HEK293 (cell line): ENCODE measurements around the gene TSHZ2.

Experiments used
- CTCF ChIA-PET: fragments of 350-600 bp; formaldehyde crosslinking; extraction: SDS; loops from one replicate; lab custom pipeline; 2021; ENCODE audit warnings: antibody characterized with exemption; lab: Yijun Ruan, JAX
- POLR2A ChIA-PET: fragments of 300-600 bp; formaldehyde crosslinking; extraction: SDS; loops from one replicate; lab custom pipeline; 2020; ENCODE audit warnings: antibody characterized with exemption, inconsistent platforms; lab: Yijun Ruan, JAX
- H3K27ac ChIP-seq: fragments of 200-500 bp; sonication (Bioruptor generic); 2 replicates; pipeline ENCODE4 v1.5.1; 2014; ENCODE audit warnings: low read depth, low read length, control low read depth, inconsistent platforms; ENCODE audit errors: extremely low read depth
- H3K36me3 ChIP-seq, 2 experiments: fragments of 200-500 bp in 1 of 2; sonication (Bioruptor generic) in 1 of 2; 1 replicate in 1 of 2; 2 replicates in 1 of 2; pipeline ENCODE4 v1.5.1; 2014 to 2017; ENCODE audit warnings: inconsistent platforms in 2 of 2, low read length in 2 of 2; ENCODE audit not compliant: control insufficient read depth in 2 of 2, insufficient read depth in 1 of 2
- H3K4me1 ChIP-seq: fragments of 200-500 bp; sonication (Bioruptor generic); 2 replicates; pipeline ENCODE4 v1.5.1; 2014; ENCODE audit warnings: mild to moderate bottlenecking, low read length, inconsistent platforms; ENCODE audit not compliant: control insufficient read depth, insufficient read depth
- H3K4me3 ChIP-seq: 2 replicates; pipeline ENCODE4 v1.5.1; 2011; ENCODE audit warnings: low read depth, mild to moderate bottlenecking, control low read depth, low read length, moderate library complexity
- H3K9me3 ChIP-seq: fragments of 200-500 bp; sonication (Bioruptor generic); 2 replicates; pipeline ENCODE4 v1.5.1; 2014; ENCODE audit warnings: low read depth, low read length, inconsistent platforms; ENCODE audit not compliant: control insufficient read depth, insufficient read depth
- ATF2 ChIP-seq: fragments of 450-650 bp; formaldehyde crosslinking; IDR thresholded peaks from 2 replicates; pipeline ENCODE4 v1.5.1; 2016; ENCODE audit warnings: missing biosample characterization, missing genetic modification characterization, low read depth
- KLF1 ChIP-seq: fragments of 450-650 bp; formaldehyde crosslinking; IDR thresholded peaks from 2 replicates; pipeline ENCODE4 v1.5.1; 2016; ENCODE audit warnings: missing biosample characterization, missing genetic modification characterization
- KLF8 ChIP-seq: fragments of 450-650 bp; formaldehyde crosslinking; IDR thresholded peaks from 2 replicates; pipeline ENCODE4 v1.5.1; 2016; ENCODE audit warnings: missing biosample characterization, missing genetic modification characterization
- OSR2 ChIP-seq: fragments of 450-650 bp; formaldehyde crosslinking; IDR thresholded peaks from 2 replicates; pipeline ENCODE4 v1.5.1; 2016; ENCODE audit warnings: missing biosample characterization, missing genetic modification characterization
- OVOL3 ChIP-seq: fragments of 450-650 bp; formaldehyde crosslinking; IDR thresholded peaks from 2 replicates; pipeline ENCODE4 v1.5.1; 2016; ENCODE audit warnings: missing biosample characterization, missing genetic modification characterization
- PRDM1 ChIP-seq: fragments of 450-650 bp; formaldehyde crosslinking; IDR thresholded peaks from 2 replicates; pipeline ENCODE4; 2016; ENCODE audit warnings: missing biosample characterization, missing genetic modification characterization
- ZBTB20 ChIP-seq: fragments of 450-650 bp; formaldehyde crosslinking; IDR thresholded peaks from 2 replicates; pipeline ENCODE4 v1.5.1; 2016; ENCODE audit warnings: missing biosample characterization, missing genetic modification characterization
- ZBTB49 ChIP-seq: fragments of 450-650 bp; formaldehyde crosslinking; IDR thresholded peaks from 2 replicates; pipeline ENCODE4 v1.5.1; 2016; ENCODE audit warnings: missing biosample characterization, missing genetic modification characterization, low read depth
- ZBTB8A ChIP-seq: fragments of 450-650 bp; formaldehyde crosslinking; IDR thresholded peaks from 2 replicates; pipeline ENCODE4 v1.5.1; 2016; ENCODE audit warnings: missing biosample characterization, missing genetic modification characterization
- ZNF112 ChIP-seq: fragments of 450-650 bp; formaldehyde crosslinking; IDR thresholded peaks from 2 replicates; pipeline ENCODE4 v1.5.0; 2017; ENCODE audit warnings: missing biosample characterization, missing genetic modification characterization
- ZNF121 ChIP-seq: fragments of 450-650 bp; formaldehyde crosslinking; IDR thresholded peaks from 2 replicates; pipeline ENCODE4 v1.5.1; 2016; ENCODE audit warnings: missing biosample characterization, missing genetic modification characterization
- ZNF202 ChIP-seq: fragments of 450-650 bp; formaldehyde crosslinking; IDR thresholded peaks from 2 replicates; pipeline ENCODE4 v1.5.1; 2016; ENCODE audit warnings: missing biosample characterization, missing genetic modification characterization, borderline replicate concordance
- ZNF24 ChIP-seq: fragments of 450-650 bp; formaldehyde crosslinking; IDR thresholded peaks from 2 replicates; pipeline ENCODE4 v1.5.1; 2016; ENCODE audit warnings: missing biosample characterization, missing genetic modification characterization
- ZNF280D ChIP-seq: fragments of 450-650 bp; formaldehyde crosslinking; IDR thresholded peaks from 2 replicates; pipeline ENCODE4 v1.5.1; 2016; ENCODE audit warnings: missing biosample characterization, missing genetic modification characterization
- ZNF366 ChIP-seq: fragments of 450-650 bp; formaldehyde crosslinking; conservative IDR thresholded peaks from 2 replicates; pipeline ENCODE4 v1.5.1; 2016; ENCODE audit warnings: missing biosample characterization, missing genetic modification characterization
- ZNF391 ChIP-seq: fragments of 450-650 bp; formaldehyde crosslinking; IDR thresholded peaks from 2 replicates; pipeline ENCODE4 v1.5.1; 2016; ENCODE audit warnings: low read depth, missing biosample characterization, missing genetic modification characterization, borderline replicate concordance
- ZNF394 ChIP-seq: fragments of 450-650 bp; formaldehyde crosslinking; IDR thresholded peaks from 2 replicates; pipeline ENCODE4 v1.5.1; 2016; ENCODE audit warnings: missing biosample characterization, missing genetic modification characterization, mild to moderate bottlenecking, moderate library complexity, borderline replicate concordance
- ZNF416 ChIP-seq: fragments of 450-650 bp; formaldehyde crosslinking; IDR thresholded peaks from 2 replicates; pipeline ENCODE4 v1.5.1; 2016; ENCODE audit warnings: missing biosample characterization, missing genetic modification characterization
- ZNF529 ChIP-seq: fragments of 450-650 bp; formaldehyde crosslinking; IDR thresholded peaks from 2 replicates; pipeline ENCODE4 v1.5.1; 2017; ENCODE audit warnings: missing genetic modification characterization, missing biosample characterization; ENCODE audit not compliant: insufficient replicate concordance
- ZNF544 ChIP-seq: fragments of 450-650 bp; formaldehyde crosslinking; IDR thresholded peaks from 2 replicates; pipeline ENCODE4 v1.5.0; 2017; ENCODE audit warnings: missing biosample characterization, missing genetic modification characterization
- ZNF555 ChIP-seq: fragments of 450-650 bp; formaldehyde crosslinking; conservative IDR thresholded peaks from 2 replicates; pipeline ENCODE4 v1.5.1; 2017; ENCODE audit warnings: missing biosample characterization, mild to moderate bottlenecking, missing genetic modification characterization, inconsistent platforms
- ZNF658 ChIP-seq: fragments of 450-650 bp; formaldehyde crosslinking; IDR thresholded peaks from 2 replicates; pipeline ENCODE4; 2016; ENCODE audit warnings: missing biosample characterization, missing genetic modification characterization
- ZNF701 ChIP-seq: fragments of 450-650 bp; formaldehyde crosslinking; IDR thresholded peaks from 2 replicates; pipeline ENCODE4 v1.5.1; 2016; ENCODE audit warnings: missing biosample characterization, missing genetic modification characterization
- ZNF843 ChIP-seq: fragments of 450-650 bp; formaldehyde crosslinking; IDR thresholded peaks from 2 replicates; pipeline ENCODE4 v1.5.1; 2016; ENCODE audit warnings: missing biosample characterization, missing genetic modification characterization
- TF ChIP-seq, protein P1 (sequence below): fragments of 450-650 bp; formaldehyde crosslinking; IDR thresholded peaks from 2 replicates; pipeline ENCODE4 v1.5.1; 2016; ENCODE audit warnings: missing biosample characterization, missing genetic modification characterization, borderline replicate concordance
- TF ChIP-seq, protein P2 (sequence below): fragments of 450-650 bp; IDR thresholded peaks from 2 replicates; pipeline ENCODE4 v1.5.1; 2018; ENCODE audit warnings: missing biosample characterization, missing genetic modification characterization
- TF ChIP-seq, protein P3 (sequence below): fragments of 450-650 bp; formaldehyde crosslinking; IDR thresholded peaks from 2 replicates; pipeline ENCODE4 v1.5.1; 2016; ENCODE audit warnings: missing biosample characterization, missing genetic modification characterization

The TSHZ2 gene

GRCh38 chr20:53126185-53126584 is 154.0 kb downstream of the TSHZ2 start:
- Histone ChIP-seq H3K4me1 (peaks cover 10% of the 10 kb centered on the region), H3K36me3 (no peaks in the 10 kb centered on the region), H3K9me3 (no peaks in the 10 kb centered on the region), H3K4me3 (no peak overlapping the region), H3K27ac (no peak overlapping the region)
- ChIA-PET POLR2A (no interaction called here), CTCF (no interaction called here)
- TF ChIP-seq ZNF416 (no peak), ZNF112 (no peak), ZBTB49 (no peak), KLF8 (tag by site-specific recombination) (peak; percentile 86), ZBTB20 (0 out of 2 replicates have a peak, but pooled peaks have one; percentile 4), ZNF658 (tag by site-specific recombination) (no peak), ZNF202 (tag by site-specific recombination) (no peak), ZBTB8A (tag by site-specific recombination) (0 out of 2 replicates have a peak, but pooled peaks have one; percentile 26), PRDM1 (peak; percentile 67; the same call in 1 of the 2 replicates), ZNF280D (tag by site-specific recombination) (no peak), ZNF843 (tag by site-specific recombination) (peak; percentile 72; the same call in 1 of the 2 replicates), ATF2 (tag by site-specific recombination) (peak; percentile 71), ZNF391 (tag by site-specific recombination) (peak; percentile 82; the same call in 1 of the 2 replicates), ZNF121 (no peak), ZNF544 (tag by site-specific recombination) (no peak), OVOL3 (tag by site-specific recombination) (peak; percentile 74; the same call in 1 of the 2 replicates), ZNF24 (tag by site-specific recombination) (no peak), OSR2 (tag by site-specific recombination) (peak; percentile 28; the same call in 1 of the 2 replicates), ZNF701 (tag by site-specific recombination) (no peak), ZNF555 (no peak), KLF1 (no peak), ZNF394 (0 out of 2 replicates have a peak, but pooled peaks have one; percentile 40), ZNF529 (tag by site-specific recombination) (no peak), ZNF366 (tag by site-specific recombination) (peak; percentile 91)
- TF ChIP-seq, protein P1, sequence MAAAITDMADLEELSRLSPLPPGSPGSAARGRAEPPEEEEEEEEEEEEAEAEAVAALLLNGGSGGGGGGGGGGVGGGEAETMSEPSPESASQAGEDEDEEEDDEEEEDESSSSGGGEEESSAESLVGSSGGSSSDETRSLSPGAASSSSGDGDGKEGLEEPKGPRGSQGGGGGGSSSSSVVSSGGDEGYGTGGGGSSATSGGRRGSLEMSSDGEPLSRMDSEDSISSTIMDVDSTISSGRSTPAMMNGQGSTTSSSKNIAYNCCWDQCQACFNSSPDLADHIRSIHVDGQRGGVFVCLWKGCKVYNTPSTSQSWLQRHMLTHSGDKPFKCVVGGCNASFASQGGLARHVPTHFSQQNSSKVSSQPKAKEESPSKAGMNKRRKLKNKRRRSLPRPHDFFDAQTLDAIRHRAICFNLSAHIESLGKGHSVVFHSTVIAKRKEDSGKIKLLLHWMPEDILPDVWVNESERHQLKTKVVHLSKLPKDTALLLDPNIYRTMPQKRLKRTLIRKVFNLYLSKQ (tag by site-specific recombination): no peak
- TF ChIP-seq, protein P2, sequence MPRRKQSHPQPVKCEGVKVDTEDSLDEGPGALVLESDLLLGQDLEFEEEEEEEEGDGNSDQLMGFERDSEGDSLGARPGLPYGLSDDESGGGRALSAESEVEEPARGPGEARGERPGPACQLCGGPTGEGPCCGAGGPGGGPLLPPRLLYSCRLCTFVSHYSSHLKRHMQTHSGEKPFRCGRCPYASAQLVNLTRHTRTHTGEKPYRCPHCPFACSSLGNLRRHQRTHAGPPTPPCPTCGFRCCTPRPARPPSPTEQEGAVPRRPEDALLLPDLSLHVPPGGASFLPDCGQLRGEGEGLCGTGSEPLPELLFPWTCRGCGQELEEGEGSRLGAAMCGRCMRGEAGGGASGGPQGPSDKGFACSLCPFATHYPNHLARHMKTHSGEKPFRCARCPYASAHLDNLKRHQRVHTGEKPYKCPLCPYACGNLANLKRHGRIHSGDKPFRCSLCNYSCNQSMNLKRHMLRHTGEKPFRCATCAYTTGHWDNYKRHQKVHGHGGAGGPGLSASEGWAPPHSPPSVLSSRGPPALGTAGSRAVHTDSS (tag by site-specific recombination): 0 out of 2 replicates have a peak, but pooled peaks have one; percentile 15
- TF ChIP-seq, protein P3, sequence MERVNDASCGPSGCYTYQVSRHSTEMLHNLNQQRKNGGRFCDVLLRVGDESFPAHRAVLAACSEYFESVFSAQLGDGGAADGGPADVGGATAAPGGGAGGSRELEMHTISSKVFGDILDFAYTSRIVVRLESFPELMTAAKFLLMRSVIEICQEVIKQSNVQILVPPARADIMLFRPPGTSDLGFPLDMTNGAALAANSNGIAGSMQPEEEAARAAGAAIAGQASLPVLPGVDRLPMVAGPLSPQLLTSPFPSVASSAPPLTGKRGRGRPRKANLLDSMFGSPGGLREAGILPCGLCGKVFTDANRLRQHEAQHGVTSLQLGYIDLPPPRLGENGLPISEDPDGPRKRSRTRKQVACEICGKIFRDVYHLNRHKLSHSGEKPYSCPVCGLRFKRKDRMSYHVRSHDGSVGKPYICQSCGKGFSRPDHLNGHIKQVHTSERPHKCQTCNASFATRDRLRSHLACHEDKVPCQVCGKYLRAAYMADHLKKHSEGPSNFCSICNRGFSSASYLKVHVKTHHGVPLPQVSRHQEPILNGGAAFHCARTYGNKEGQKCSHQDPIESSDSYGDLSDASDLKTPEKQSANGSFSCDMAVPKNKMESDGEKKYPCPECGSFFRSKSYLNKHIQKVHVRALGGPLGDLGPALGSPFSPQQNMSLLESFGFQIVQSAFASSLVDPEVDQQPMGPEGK (tag by site-specific recombination): peak; percentile 79
